NCI-H2227 (cell line): ENCODE results near the gene STPG4.
"Not testable (repeated sequence)": the region's sequence is repeated elsewhere in the genome, so short reads cannot be mapped to it uniquely, and the experiment has no call there.

Experiments
- DNase-seq: peaks from one replicate; lab custom pipeline; 2025; ENCODE audit not compliant: unreplicated experiment; lab: John Stamatoyannopoulos, UW

Gene STPG4, protein sequence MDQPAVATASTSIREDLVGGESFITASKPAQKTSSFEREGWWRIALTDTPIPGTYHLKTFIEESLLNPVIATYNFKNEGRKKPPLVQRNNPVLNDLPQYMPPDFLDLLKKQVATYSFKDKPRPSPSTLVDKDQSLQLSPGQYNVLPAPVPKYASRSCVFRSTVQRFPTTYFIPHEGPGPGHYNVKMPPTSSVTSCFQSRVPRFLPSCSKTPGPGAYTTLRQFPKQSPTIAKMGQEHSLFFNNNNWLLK

DNA sequence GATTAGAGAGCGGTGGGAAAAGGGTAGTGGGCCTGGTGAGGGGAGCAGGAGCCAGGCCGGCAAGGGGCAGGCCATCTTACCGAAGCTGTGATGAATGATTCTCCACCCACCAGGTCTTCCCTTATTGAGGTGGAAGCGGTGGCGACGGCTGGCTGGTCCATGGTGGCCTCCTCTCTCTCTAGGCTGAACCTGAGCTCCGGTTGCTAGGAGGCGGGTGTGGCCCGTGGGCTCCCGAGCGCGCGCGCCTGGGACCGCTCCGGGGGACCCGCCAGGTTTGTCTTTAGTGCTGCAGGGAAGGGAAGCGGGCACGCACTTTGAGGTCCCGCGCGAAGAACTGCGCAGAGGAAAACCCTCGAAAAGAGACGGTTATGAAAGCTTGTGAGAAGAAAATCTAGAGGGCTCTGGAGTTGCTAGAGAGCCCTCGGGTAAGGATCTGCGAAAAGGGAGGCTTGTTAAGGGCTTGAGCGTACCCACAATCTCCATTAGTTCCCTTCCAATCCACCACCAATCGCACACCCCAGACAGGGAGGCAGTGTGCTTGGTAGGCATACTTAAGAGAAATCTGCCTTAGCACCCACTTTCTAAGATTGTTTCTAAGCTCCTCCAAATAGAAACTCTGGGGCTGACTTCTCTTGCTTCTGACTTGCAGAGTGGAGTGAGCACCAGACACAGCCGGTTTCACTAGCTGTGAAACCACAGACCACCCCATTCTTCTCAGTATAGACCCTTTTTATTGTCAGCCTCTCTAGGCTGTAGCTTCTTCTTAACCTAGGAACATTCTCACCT lies at the start of gene STPG4:
STPG4 (minus strand) TSS at position 218 of the 786 bp plus-strand sequence; CDS start at position 161, 57 bp downstream.
- no peak for DNase-seq

DNA sequence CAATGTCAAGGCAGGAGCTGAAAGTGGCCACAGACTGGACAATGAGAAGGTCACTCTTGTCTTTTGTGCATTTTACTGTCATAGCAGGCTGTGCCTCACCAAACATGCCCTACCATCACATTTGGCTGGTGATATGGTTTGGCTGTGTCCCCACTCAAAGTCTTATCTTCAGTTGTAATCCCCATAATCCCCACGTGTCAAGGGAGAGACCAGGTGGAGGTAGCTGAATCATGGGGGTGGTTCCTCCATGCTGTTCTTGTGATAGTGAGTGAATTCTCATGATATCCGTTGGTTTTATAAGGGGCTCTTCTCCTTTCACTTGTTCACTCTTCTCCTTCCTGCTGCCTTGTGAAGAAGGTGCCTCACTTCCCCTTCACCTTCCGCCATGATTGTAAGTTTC lies 49.6 kb upstream of the STPG4 start:
- DNase-seq = no peak

DNA sequence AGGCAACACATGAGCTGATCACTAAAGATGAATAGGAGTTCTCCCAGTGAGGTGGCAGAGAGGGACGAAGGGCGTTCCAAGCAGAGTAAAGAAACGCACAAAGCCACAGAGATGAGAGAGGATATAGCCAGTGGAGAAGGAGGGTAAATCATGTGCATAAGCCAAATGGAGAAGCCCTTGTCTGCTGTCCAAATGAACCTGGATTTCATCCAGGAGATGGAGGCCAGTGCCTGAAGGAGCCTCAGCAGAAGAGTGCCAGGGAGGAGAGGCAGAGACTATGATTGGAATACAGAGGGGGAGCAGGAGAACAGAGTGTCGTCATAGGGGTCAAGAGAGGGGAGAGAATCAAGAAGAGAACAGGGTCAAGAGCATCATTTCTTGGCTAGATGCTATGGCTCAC lies 48.9 kb upstream of the STPG4 start:
- no peak for DNase-seq

DNA sequence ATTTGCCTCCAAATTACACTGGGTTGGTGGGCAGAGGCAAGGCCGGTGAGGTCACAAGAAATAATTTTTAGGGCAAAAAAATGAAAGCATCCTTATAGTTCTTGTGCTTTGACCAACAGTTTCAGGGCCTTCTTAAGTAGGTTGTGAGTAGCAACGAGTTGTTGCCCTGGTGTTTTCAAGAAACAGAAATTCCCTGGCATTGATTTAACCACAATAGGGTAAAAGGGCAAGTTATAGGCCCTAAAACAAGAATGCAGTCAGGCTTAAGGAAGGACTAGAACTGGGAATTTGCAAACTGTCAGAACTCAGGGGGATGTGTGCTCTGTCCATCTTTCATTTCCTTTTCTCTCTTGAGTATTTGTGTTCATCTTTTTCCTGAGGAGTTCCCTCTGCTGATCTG lies 46.1 kb upstream of the STPG4 start:
- no peak for DNase-seq

DNA sequence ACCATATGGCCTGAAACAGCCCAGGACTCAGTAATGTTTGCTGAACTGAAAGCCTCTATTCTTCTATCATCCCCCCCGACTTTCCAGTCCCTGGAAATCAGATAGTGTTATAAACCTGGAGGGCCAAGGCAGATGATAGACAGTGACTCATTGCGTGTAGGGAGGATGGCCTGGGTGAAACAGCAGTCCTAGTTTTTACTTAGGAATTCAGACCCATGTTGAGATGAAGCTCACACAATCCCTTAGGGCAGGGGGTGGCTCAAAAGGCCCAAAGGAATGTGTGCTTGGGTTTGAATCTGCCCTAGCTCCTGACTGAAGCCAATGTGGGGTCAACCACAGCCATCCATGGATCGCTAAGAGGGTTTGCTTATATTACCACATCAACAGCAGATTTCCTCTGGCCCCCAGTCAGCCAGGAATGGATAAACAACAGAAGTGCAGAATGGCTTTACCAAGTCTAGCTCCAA lies 43.9 kb upstream of the STPG4 start:
- no peak for DNase-seq

DNA sequence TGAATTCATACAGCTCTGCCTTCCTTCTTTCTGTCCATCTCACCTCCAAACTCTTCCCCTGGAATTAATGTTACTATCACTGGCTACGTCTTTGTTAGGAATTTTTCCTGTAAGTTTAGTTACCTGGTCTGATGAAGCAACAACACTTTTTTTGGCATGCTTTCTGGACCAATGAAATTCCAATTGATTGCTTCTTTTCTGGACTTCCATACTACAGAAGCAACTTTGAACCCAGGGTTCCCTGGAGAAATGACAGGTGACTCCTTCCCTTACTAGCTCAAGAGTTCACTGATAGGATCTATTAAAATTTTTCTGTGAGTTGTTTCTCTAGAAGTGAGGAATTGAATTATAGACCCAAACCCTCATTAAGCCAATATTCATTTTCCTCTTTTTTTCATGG lies 41.4 kb upstream of the STPG4 start:
- DNase-seq = no peak

DNA sequence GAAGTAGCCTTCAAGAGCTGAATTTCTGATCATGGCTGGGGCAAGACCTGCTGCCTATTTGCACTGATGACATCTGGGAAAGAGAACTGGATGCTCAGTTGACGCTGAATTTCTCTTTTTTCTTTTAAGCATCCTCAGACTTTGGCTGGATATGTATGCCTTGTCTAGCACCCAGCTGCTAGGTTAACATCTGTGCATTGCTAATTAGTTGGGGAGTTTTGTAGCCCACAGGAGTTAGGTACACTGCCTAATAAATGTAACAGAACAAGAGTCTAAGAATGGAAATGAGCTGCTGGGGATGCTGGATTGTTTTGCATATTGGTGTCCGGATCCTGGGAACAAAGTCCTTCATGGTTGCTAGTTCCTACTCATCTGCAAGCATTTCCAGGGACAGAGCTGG lies 40.9 kb upstream of the STPG4 start:
- no peak for DNase-seq

DNA sequence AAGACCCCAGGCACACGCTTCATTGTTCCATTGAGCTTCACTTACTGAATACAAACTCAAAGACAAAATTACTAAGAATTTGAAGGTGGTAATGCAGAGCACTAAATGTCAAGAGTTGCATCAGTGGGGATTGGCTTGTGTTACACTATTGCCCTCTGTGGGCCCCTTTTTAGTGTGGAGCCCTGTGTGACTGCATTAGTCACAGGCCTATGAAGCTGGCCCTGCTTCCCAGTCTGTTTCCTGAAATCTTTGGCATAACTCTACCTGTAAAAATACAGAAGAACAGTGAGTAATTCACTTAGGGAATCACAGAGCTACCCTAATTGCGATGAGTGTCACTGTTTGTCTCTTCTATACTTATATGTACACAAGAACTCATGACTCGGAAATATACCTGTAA lies 40.0 kb upstream of the STPG4 start:
- no peak for DNase-seq

DNA sequence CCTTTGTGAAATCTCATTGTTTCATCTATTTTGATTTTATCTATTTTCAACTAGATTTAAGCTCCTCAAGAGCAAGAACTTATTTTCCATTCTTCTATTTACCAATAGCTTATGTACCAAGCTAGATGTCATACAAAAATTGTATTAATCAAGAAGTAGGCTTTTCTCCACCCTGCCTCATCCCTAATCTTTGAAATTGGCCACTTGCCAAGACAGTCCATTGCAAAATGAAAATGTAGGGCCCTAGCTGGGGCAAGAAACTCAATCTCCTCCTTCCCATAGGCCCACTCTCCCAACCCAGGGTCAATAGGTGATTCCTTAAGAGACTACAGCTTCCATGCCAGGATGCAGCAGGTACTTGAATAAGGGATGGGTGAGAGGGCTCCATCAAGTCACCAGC lies 39.3 kb upstream of the STPG4 start:
- DNase-seq = peak; percentile 43

DNA sequence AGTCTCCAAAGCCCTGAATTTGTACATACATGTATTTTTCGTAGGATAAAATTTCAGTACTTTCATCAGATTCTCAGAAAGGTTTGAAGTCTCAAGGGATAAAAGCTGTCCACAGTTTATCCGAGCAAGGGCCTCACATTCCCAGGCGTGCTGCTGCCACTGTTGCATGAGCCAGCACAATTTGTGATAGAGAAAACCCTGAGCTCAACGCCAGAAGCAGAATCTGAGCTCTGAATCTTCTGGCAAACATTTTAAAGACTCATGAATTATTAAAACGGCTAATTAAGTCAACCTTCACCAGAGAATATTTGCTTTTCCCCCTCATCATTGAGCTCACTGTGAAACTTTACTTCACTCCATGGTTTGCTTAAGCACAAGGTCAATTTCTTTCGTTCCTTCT lies 38.5 kb upstream of the STPG4 start:
- no peak for DNase-seq

DNA sequence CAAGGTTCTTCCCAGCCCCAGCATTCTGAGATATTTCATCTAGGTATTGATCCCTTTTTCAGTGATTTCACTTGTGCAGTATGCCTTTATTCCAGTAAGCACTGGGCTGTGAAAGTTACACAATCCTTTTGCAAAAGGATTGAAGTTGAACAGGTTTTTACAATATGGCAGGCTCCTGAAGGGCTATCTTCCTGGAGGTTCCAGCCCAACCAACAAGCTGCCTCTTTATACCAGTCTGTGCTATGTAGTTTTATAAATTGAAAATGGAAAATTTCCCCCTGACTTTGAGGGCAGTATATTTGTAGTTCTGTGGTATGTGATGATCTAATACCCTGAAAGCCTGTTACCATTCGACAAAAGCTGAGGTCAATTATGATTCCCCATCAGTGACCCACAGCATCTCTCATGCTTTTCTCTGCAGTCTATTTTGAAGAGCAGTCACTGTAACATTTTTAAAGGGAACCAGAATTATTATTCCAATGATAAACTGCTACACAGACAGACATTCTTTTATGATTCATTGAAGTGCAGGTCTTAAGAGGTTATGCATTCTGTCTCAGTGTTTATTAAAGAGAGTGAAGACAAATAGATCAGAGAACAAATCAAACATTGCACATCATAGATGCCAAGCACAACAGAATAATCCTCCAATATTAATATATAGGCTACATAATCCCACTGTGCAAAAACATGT lies 35.2 kb upstream of the STPG4 start:
- peak; percentile 50 for DNase-seq

DNA sequence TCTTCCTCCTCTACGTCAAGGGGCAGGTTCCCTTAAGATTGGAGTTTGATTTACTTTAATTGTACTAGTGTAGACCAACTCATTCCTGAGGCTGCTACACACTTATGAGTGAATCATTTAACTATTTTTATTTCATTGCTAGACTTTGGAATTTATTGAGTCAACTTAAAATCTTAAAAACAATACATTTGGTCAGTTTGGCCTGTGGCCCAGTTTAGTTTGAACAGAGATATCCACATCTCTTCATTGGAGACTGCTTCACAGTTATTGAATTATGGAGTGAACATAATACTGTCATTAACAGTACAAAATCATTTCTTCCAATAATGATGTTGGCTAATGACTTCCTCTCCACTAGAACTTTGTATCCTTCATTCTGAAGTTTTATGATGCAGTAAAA lies 34.5 kb upstream of the STPG4 start:
- DNase-seq = no peak

DNA sequence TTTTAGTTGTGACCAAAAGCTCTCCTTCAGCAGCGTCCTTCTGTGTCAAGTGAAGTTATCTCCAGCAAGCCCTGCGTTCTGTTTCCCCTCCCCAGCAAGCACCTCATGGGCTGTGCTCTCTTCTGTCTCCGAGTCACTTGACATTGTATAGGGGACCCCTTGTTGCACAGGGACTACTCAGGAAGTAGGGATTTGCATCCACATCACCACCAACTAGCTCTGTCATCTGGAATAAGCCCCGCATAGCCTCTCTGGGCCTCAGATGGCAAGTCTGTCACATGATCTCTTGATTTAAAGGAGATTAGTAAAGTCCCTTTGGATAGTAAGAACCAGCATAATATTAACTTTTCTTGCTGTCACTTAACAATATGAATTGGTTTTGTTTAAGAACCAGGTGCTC lies 32.0 kb upstream of the STPG4 start:
- peak; percentile 13 for DNase-seq

DNA sequence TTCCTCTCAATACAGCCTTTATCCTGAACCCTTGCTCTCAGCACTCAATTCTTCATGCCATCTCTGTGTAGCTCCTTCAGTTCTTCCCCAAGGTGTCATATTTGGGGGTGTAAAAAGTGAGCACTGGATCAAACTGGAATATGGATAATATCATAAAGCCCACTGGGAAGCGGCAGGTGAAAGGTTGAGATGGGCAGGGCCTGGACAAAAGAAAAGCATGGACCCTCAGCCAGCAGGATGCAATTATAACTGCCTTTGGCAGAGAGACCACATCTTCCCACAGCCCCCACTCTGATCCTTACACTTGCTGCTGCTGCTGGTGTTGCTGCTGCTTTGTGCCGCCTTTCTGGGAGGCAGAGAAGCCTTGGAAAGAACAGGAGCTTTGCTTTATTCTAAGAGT lies 31.2 kb upstream of the STPG4 start:
- DNase-seq = no peak

DNA sequence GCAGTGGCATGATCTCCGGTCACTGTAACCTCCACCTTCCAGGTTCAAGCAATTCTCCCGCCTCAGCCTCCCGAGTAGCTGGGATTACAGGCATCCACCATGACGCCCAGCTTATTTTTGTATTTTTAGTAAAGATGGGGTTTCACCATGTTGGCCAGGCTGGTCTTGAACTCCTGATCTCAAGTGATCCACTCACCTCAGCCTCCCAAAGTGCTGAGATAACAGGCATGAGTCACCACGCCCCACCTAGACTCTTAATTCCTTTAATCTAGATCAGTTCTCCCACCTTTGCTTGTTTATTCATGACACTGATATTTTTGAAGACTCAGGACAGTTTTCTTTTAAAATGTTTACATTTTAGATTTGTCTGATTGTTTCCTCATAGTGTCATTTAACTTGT lies 30.0 kb upstream of the STPG4 start:
- not testable (repeated sequence) for DNase-seq

DNA sequence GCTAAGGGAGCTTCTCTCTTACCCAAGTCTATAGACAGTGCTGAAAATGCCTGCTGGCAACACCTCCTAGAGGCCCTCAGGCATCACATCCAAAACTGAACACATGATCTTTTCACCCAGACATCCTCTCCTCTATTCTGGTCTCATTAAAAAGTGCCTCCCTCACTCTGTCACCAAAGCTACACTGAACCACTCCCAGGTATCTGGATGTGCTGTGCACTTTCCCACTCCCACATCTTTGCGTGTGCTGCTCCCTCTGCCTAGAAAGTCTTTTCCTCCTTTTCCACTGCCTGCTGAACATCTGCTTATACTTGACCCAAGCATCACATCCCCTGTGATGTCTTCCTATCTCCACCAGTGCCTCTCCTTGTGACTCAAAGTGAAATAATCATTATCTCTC lies 26.1 kb upstream of the STPG4 start:
- DNase-seq = no peak

DNA sequence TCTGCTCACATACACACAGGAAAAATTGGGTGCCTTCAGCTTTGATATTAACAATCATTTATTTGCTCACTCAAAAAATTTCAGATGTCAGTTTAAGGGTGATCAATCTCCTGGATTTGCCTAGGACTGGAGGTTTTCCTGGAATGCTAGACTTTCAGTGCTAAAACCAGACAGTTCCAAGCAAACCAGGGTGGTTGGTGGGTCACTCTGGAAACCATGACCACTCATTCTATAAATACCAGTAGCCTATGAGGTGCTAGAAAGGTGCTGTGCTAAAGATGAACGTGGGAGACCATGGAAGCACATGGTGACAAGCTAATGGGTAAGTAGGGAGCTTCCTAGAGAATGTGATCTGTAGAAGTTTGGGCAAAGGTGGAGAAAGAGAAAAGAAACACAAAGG lies 25.4 kb upstream of the STPG4 start:
- no peak for DNase-seq

DNA sequence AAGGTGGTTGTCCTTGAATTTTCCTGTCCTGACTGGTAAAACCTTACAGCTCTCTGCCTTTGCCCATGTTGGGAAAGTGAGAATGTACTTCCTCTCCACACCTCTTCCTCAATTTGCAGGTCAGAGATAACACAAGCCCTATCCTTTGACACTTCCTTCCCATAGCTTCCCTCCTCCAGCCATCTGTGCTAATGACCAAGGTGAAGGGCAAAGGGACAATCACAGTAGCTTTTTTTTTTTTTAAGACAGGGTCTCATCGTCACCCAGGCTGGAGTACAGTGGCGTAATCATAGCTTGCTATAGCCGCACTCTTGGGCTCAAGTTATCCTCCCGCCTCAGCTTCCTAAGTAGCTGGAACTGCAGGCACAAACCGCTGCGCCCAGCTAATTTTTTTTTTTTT lies 24.3 kb upstream of the STPG4 start:
- peak; percentile 15 for DNase-seq

DNA sequence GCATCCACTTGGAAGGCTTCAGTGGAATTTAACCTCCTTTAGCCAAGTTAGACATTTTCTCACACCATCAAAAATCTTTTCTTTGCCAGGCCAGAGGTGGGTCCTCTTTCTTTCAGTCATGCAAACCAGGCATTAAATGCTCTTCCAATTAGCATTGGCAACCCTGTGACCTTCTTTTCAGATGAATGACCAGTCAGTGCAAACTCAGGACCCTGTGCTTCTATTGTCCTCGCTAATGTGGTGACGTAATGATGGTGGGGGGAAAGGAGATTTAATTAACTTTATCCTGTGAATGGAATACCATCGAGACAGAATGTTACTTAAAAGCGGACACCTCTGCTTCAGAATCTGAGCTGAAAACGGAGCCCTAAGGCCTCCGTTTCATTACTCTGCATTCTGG lies 23.2 kb upstream of the STPG4 start:
- DNase-seq = no peak

DNA sequence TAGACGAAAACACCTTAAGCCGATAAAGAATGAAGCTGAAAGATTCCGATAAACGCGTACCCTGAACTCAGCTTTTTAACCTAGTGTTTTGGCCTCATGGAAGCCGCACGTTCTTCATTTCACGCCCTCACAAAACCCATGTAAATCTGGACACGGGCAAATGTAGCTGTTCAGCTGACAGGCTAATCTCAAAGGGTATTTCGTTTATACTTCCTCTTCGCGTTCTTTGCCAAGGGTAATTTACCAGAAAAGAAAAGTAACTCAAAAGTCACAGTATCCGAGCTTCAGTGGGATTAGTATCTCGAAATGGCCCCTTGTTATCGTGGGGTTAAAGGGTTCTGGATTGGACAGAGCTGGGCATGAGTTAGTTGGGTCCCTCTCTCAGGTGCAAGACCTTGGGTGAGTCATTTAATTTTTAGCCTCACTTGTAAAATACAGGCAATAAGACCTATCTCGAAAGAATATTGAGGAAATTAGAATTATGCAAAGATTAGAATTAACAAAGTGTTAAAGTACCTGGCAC lies 22.0 kb upstream of the STPG4 start:
- DNase-seq = no peak

DNA sequence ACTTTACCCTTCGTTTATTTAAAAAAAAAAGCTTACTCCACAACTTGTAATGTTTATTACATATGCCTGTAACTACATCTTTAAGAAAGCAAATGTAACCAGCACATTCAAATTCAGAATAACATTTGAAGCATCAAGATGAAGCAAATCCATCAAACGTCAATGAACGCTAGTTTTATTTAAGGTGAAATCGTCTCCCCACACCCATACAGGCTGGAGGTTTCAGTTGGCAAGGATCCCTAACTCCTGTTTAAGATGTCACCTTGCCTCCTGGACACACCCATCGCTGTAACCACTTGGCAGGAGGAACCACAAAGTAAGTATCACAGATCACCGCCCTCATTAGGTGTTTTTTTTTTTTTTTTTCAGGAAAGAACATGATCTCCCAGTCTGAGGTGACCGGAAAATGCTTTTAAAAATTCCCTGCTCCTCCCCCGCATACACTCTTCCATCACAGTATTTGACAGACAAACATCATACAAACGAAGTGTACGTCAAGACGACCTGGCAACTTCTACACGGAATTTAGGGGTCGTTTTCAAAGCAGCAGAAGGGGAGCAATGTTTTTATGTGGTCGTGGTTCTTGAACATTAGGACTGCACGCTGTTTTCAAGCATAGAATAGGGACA lies 19.7 kb upstream of the STPG4 start:
- DNase-seq = peak; percentile 39
